Loucy (cell line): ENCODE measurements around the gene CORO2A.

Experiments used
- H2AFZ ChIP-seq: fragments of 200-600 bp; sonication (generic); 2 replicates; pipeline ENCODE4 v1.6.0; 2016; ENCODE audit warnings: antibody characterized with exemption, mild to moderate bottlenecking, low read length, moderate library complexity
- H3F3A ChIP-seq: fragments of 200-600 bp; 2 replicates; pipeline ENCODE4 v1.6.0; 2016; ENCODE audit warnings: antibody characterized with exemption, low read depth, mild to moderate bottlenecking
- H3K27me3 ChIP-seq: fragments of 200-600 bp; sonication (generic); 2 replicates; pipeline ENCODE4 v1.6.1; 2014; ENCODE audit warnings: low read length, mild to moderate bottlenecking; ENCODE audit not compliant: insufficient read depth, poor library complexity, severe bottlenecking
- H3K36me3 ChIP-seq: fragments of 200-600 bp; sonication (generic); 2 replicates; pipeline ENCODE4 v1.6.1; 2016; ENCODE audit warnings: low read length; ENCODE audit not compliant: insufficient read depth
- H3K4me1 ChIP-seq: fragments of 200-600 bp; sonication (generic); 2 replicates; pipeline ENCODE4 v1.5.1; 2014; ENCODE audit warnings: low read length, mild to moderate bottlenecking; ENCODE audit not compliant: insufficient read depth, poor library complexity, severe bottlenecking
- H3K4me2 ChIP-seq: fragments of 200-600 bp; sonication (generic); 2 replicates; pipeline ENCODE4 v1.6.0; 2014; ENCODE audit warnings: antibody characterized with exemption, low read length, low read depth, mild to moderate bottlenecking; ENCODE audit not compliant: poor library complexity, severe bottlenecking
- H3K4me3 ChIP-seq: fragments of 200-600 bp; sonication (generic); 2 replicates; pipeline ENCODE4 v1.5.1; 2014; ENCODE audit warnings: low read length, mild to moderate bottlenecking, mixed read lengths; ENCODE audit not compliant: poor library complexity, severe bottlenecking
- H3K79me2 ChIP-seq: fragments of 200-600 bp; sonication (generic); 2 replicates; pipeline ENCODE4 v1.6.1; 2014; ENCODE audit warnings: low read length; ENCODE audit not compliant: insufficient read depth
- H3K9ac ChIP-seq: fragments of 200-600 bp; sonication (generic); 2 replicates; pipeline ENCODE4 v1.6.0; 2014; ENCODE audit warnings: mild to moderate bottlenecking, low read depth, low read length, moderate library complexity; ENCODE audit not compliant: poor library complexity, severe bottlenecking
- H3K9me2 ChIP-seq: fragments of 200-600 bp; sonication (generic); replicated peaks from 2 replicates; pipeline ENCODE4 v1.6.1; 2016; ENCODE audit warnings: low read depth, low read length, mixed read lengths
- H3K9me3 ChIP-seq: fragments of 200-600 bp; sonication (generic); 2 replicates; pipeline ENCODE4 v1.6.1; 2014; ENCODE audit warnings: mild to moderate bottlenecking, antibody characterized with exemption, low read length, low read depth; ENCODE audit not compliant: insufficient read depth
- H4K20me1 ChIP-seq: fragments of 200-600 bp; sonication (generic); 2 replicates; pipeline ENCODE4 v1.6.0; 2014; ENCODE audit warnings: antibody characterized with exemption, low read length, mild to moderate bottlenecking; ENCODE audit not compliant: insufficient read depth, poor library complexity, severe bottlenecking
- CTCF ChIP-seq: fragments of 200-600 bp; sonication (generic); conservative IDR thresholded peaks from 2 replicates; pipeline ENCODE4 v1.5.1; 2014; ENCODE audit warnings: mild to moderate bottlenecking, antibody characterized with exemption, low read length
- EZH2phosphoT487 ChIP-seq: fragments of 200-600 bp; IDR thresholded peaks from 2 replicates; pipeline ENCODE4 v1.6.1; 2018; ENCODE audit warnings: antibody characterized with exemption, mild to moderate bottlenecking, moderate library complexity, borderline replicate concordance

The CORO2A gene

DNA sequence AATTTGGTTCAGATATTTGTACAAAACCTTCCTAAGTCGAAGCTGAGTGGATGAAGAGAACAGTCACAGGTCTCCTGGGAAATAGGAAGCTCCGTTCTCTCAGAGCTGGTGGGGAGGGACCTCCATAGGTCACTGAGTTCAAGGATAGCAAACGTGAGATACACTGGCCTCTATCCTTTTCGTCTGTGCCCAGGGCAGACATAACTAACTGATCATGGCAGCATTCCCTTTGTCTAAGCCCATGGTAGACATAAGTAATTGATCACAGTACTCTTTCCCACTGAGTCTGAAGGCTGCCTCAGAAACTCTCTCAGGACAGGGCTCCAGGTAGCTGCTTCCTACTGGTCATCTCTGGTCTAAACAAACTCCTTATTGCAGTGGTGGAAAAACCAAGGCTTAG, 12.3 kb upstream of the CORO2A start:
- Histone ChIP-seq H3K36me3 (no peaks in the 10 kb centered on the region), H3F3A (no peaks in the 10 kb centered on the region), H4K20me1 (no peaks in the 10 kb centered on the region), H2AFZ (no peak overlapping the region), H3K4me2 (no peak overlapping the region), H3K4me1 (peaks cover 5% of the 10 kb centered on the region), H3K9me3 (no peaks in the 10 kb centered on the region), H3K27me3 (no peaks in the 10 kb centered on the region), H3K9ac (no peak overlapping the region), H3K4me3 (no peak overlapping the region), H3K79me2 (no peaks in the 10 kb centered on the region), H3K9me2 (no peaks in the 10 kb centered on the region)
- TF ChIP-seq EZH2phosphoT487 (no peak), CTCF (no peak)

- Histone ChIP-seq H3K36me3 (no peaks in the 10 kb centered on the region), H3K4me3 (no peak overlapping the region), H2AFZ (no peak overlapping the region), H3K4me1 (peaks cover 5% of the 10 kb centered on the region), H3K9me2 (no peaks in the 10 kb centered on the region), H4K20me1 (no peaks in the 10 kb centered on the region), H3K27me3 (no peaks in the 10 kb centered on the region), H3K9ac (no peak overlapping the region), H3F3A (no peaks in the 10 kb centered on the region), H3K9me3 (no peaks in the 10 kb centered on the region), H3K4me2 (no peak overlapping the region), H3K79me2 (no peaks in the 10 kb centered on the region)
- TF ChIP-seq EZH2phosphoT487 (no peak), CTCF (no peak)
These were observed 10.7 kb upstream of the CORO2A start for GRCh38 chr9:98203153-98203552.

DNA sequence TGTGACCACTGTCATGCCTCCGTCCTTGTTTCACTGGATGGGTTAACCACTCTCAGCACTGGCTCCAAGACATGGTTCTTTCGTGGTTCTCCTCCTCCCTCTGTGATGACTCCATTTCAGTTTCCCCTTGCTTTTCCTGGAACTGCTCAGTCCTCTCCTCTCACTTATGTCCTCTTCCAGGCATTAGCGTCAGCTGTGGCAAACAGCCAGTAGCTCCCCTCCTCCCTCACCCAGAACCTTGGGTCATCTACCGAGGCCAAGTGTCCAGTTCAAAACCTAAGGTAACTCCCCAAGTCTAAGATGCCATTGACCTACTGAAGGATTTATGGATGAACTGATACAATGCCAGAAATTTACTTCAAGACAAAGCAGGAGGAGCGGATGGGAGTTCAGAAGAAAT, 9.8 kb upstream of the CORO2A start:
- no peaks in the 10 kb centered on the region for H3K9me3 ChIP-seq
- no peak overlapping the region for H3K9ac ChIP-seq
- no peaks in the 10 kb centered on the region for H3K9me2 ChIP-seq
- H3K36me3 ChIP-seq: no peaks in the 10 kb centered on the region
- no peak overlapping the region for H2AFZ ChIP-seq
- H4K20me1 ChIP-seq: no peaks in the 10 kb centered on the region
- H3K27me3 ChIP-seq: no peaks in the 10 kb centered on the region
- H3F3A ChIP-seq: no peaks in the 10 kb centered on the region
- no peak overlapping the region for H3K4me2 ChIP-seq
- no peak overlapping the region for H3K4me3 ChIP-seq
- H3K79me2 ChIP-seq: no peaks in the 10 kb centered on the region
- H3K4me1 ChIP-seq: peaks cover 5% of the 10 kb centered on the region
- TF ChIP-seq CTCF (no peak), EZH2phosphoT487 (no peak)
